SU-DHL-6 (cell line): ENCODE measurements around the gene HEATR5A.
"Not testable (repeated sequence)": the region's sequence is repeated elsewhere in the genome, so short reads cannot be mapped to it uniquely, and the experiment has no call there.

ENCODE experiments used
- H2AFZ ChIP-seq: fragments of 200-600 bp; sonication (generic); 2 replicates; pipeline ENCODE4 v1.6.1; 2014; ENCODE audit warnings: low read depth, mild to moderate bottlenecking, moderate library complexity, mixed read lengths, antibody characterized with exemption, low read length; ENCODE audit not compliant: severe bottlenecking
- H3F3A ChIP-seq: fragments of 200-600 bp; shearing (Covaris generic); 2 replicates; pipeline ENCODE4 v1.6.0; 2016; ENCODE audit warnings: antibody characterized with exemption, mild to moderate bottlenecking; ENCODE audit not compliant: insufficient read depth
- H3K27ac ChIP-seq: fragments of 200-600 bp; sonication (generic); 2 replicates; pipeline ENCODE4 v1.5.1; 2016; ENCODE audit warnings: low read depth, mild to moderate bottlenecking, low read length, moderate library complexity, mixed read lengths
- H3K27me3 ChIP-seq: fragments of 200-600 bp; sonication (generic), shearing (Covaris generic); 2 replicates; pipeline ENCODE4 v1.6.0; 2014; ENCODE audit warnings: mild to moderate bottlenecking, low read length
- H3K36me3 ChIP-seq: fragments of 200-600 bp; sonication (generic); 2 replicates; pipeline ENCODE4 v1.6.1; 2014; ENCODE audit warnings: mild to moderate bottlenecking, low read length, mixed read lengths
- H3K4me2 ChIP-seq: fragments of 300-600, 200-600 bp; shearing (Covaris generic), sonication (generic); 2 replicates; pipeline ENCODE4 v1.6.0; 2014; ENCODE audit warnings: low read length, low read depth, mild to moderate bottlenecking; ENCODE audit not compliant: poor library complexity, severe bottlenecking
- H3K4me3 ChIP-seq: fragments of 200-600 bp; sonication (generic); 2 replicates; pipeline ENCODE4 v1.5.1; 2014; ENCODE audit warnings: antibody characterized with exemption, low read length, mild to moderate bottlenecking, mixed read lengths; ENCODE audit not compliant: insufficient read depth, poor library complexity, severe bottlenecking
- H3K79me2 ChIP-seq: fragments of 200-600 bp; sonication (generic); 2 replicates; pipeline ENCODE4 v1.6.1; 2014; ENCODE audit warnings: mild to moderate bottlenecking, low read length, moderate library complexity; ENCODE audit not compliant: insufficient read depth
- H3K9ac ChIP-seq: fragments of 200-600 bp; sonication (generic); 2 replicates; pipeline ENCODE4 v1.7.0; 2014; ENCODE audit warnings: mild to moderate bottlenecking, low read length
- H3K9me2 ChIP-seq: fragments of 200-600 bp; sonication (generic); replicated peaks from 2 replicates; pipeline ENCODE4 v1.6.1; 2014; ENCODE audit warnings: low read length; ENCODE audit not compliant: insufficient read depth
- H3K9me3 ChIP-seq: fragments of 200-600 bp; sonication (generic); 2 replicates; pipeline ENCODE4 v1.6.1; 2014; ENCODE audit warnings: low read length, mixed read lengths; ENCODE audit not compliant: insufficient read depth
- H4K20me1 ChIP-seq: fragments of 200-600 bp; sonication (generic); 2 replicates; pipeline ENCODE4 v1.6.1; 2014; ENCODE audit warnings: low read depth, mild to moderate bottlenecking, antibody characterized with exemption, low read length, moderate library complexity, mixed read lengths
- CTCF ChIP-seq: fragments of 200-600 bp; sonication (generic); IDR thresholded peaks from one replicate; pipeline ENCODE4 v1.5.1; 2017; ENCODE audit warnings: antibody characterized with exemption, mild to moderate bottlenecking, low read length, moderate library complexity; ENCODE audit not compliant: insufficient read depth, poor library complexity, severe bottlenecking
- EZH2phosphoT487 ChIP-seq: fragments of 200-600 bp; sonication (generic), shearing (Covaris generic); conservative IDR thresholded peaks from 2 replicates; pipeline ENCODE4 v1.6.1; 2018; ENCODE audit warnings: mild to moderate bottlenecking, antibody characterized with exemption, low read length, moderate library complexity, mixed read lengths

The HEATR5A gene

GRCh38 chr14:31337331-31337730 is 83.0 kb downstream of the HEATR5A start:
- H3K27ac ChIP-seq = no peak overlapping the region
- H3F3A ChIP-seq = no peaks in the 10 kb centered on the region
- no peak overlapping the region for H3K9ac ChIP-seq
- no peaks in the 10 kb centered on the region for H3K27me3 ChIP-seq
- no peaks in the 10 kb centered on the region for H3K9me2 ChIP-seq
- no peak for TF ChIP-seq CTCF
- no peak for TF ChIP-seq EZH2phosphoT487
- H3K4me2 ChIP-seq = no peak overlapping the region
- no peaks in the 10 kb centered on the region for H4K20me1 ChIP-seq
- peaks cover 3% of the 10 kb centered on the region; the same call in 1 of the 2 replicates for H3K36me3 ChIP-seq
- H3K79me2 ChIP-seq = no peaks in the 10 kb centered on the region
- no peaks in the 10 kb centered on the region for H3K9me3 ChIP-seq
- no peak overlapping the region for H3K4me3 ChIP-seq
- no peak overlapping the region for H2AFZ ChIP-seq

GRCh38 chr14:31336646-31337045 is 83.7 kb downstream of the HEATR5A start:
- no peak overlapping the region for H3K4me2 ChIP-seq
- H3F3A ChIP-seq = no peaks in the 10 kb centered on the region
- no peak overlapping the region for H3K4me3 ChIP-seq
- H3K79me2 ChIP-seq = no peaks in the 10 kb centered on the region
- TF ChIP-seq CTCF (no peak), EZH2phosphoT487 (no peak)
- no peaks in the 10 kb centered on the region for H3K27me3 ChIP-seq
- H2AFZ ChIP-seq = no peak overlapping the region
- peaks cover 1% of the 10 kb centered on the region for H3K36me3 ChIP-seq
- H3K9me2 ChIP-seq = no peaks in the 10 kb centered on the region
- no peaks in the 10 kb centered on the region for H3K9me3 ChIP-seq
- H4K20me1 ChIP-seq = no peaks in the 10 kb centered on the region
- H3K9ac ChIP-seq = no peak overlapping the region
- no peak overlapping the region for H3K27ac ChIP-seq

GRCh38 chr14:31331395-31331794 is 89.0 kb downstream of the HEATR5A start:
- H2AFZ ChIP-seq, H3K79me2 ChIP-seq, H3K4me2 ChIP-seq, H3K4me3 ChIP-seq, H3K27me3 ChIP-seq, H3F3A ChIP-seq, H3K9me2 ChIP-seq, H3K9me3 ChIP-seq, H3K36me3 ChIP-seq, H3K9ac ChIP-seq, H3K27ac ChIP-seq, H4K20me1 ChIP-seq: not testable (repeated sequence)

- not testable (repeated sequence) for H3K4me2 ChIP-seq, H3K79me2 ChIP-seq, H3K36me3 ChIP-seq, H4K20me1 ChIP-seq, H3K27me3 ChIP-seq, H3K9me3 ChIP-seq, H3K9ac ChIP-seq, H3F3A ChIP-seq, H3K4me3 ChIP-seq, H3K27ac ChIP-seq, H3K9me2 ChIP-seq, H2AFZ ChIP-seq
These were observed 90.4 kb downstream of the HEATR5A start for GRCh38 chr14:31329876-31330521.
